SU-DHL-6 (cell line): Measurements from ENCODE around the gene GFOD1.

Experiments used
- CTCF ChIP-seq: fragments of 200-600 bp; sonication (generic); IDR thresholded peaks from one replicate; pipeline ENCODE4 v1.5.1; 2017; ENCODE audit warnings: antibody characterized with exemption, mild to moderate bottlenecking, low read length, moderate library complexity; ENCODE audit not compliant: insufficient read depth, poor library complexity, severe bottlenecking
- EZH2phosphoT487 ChIP-seq: fragments of 200-600 bp; sonication (generic), shearing (Covaris generic); conservative IDR thresholded peaks from 2 replicates; pipeline ENCODE4 v1.6.1; 2018; ENCODE audit warnings: mild to moderate bottlenecking, antibody characterized with exemption, low read length, moderate library complexity, mixed read lengths

DNA sequence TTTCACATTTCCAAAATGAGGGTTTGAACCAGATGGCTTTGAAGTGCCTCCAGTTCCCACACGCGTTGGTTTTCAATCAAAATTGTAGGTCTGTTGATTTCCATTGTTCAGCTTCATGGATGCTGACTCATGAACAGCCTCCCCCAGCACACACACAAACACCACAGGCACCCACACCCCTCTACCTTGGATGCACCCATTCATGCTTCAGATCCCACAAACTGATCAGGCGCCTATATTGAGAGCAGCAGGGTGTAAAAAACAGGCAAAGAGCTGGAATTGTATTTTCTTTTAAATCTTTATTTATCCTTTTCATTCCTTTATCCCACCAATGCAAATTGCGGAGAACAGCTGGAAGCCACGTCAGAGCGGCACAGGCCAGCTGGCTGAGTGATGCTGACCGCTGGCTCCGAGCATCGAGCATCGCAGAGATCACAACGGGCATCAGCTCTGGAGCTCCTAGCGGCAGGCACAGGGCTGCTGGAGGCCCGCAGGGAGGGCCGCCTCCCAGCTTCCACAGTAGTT is 129.8 kb downstream of the GFOD1 start:
- TF ChIP-seq CTCF: no peak
- no peak for TF ChIP-seq EZH2phosphoT487
